HG03039 (cell line): ENCODE results near the gene TMTC4.
"Not testable (repeated sequence)": the region's sequence is repeated elsewhere in the genome, so short reads cannot be mapped to it uniquely, and the experiment has no call there.

Experiments used
- ATAC-seq: cut with Tn5 transposase; IDR thresholded peaks from one replicate; pipeline ENCODE4 v1.9.1; 2021; ENCODE audit warnings: mild to moderate bottlenecking, moderate library complexity; ENCODE audit not compliant: unreplicated experiment

TMTC4 gene

DNA sequence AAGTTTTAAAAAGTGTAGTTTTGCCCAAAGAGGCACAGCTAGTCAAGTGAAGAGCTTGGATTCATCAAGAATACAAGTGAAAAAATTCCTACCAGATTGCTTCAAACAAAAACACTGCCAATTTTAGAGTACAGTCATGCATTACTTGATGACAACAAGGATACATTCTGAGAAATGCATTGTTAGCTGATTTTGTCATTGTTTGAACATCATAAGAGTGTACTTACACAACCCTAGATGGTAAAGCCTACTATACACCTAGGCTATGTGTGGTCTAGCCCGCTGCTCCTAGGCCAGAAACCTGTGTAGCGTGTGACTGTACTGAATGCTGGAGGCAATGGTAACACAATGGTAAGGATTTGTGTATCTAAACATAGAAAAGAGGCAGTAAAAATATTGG, 41.1 kb downstream of the TMTC4 start:
- no peak for ATAC-seq

DNA sequence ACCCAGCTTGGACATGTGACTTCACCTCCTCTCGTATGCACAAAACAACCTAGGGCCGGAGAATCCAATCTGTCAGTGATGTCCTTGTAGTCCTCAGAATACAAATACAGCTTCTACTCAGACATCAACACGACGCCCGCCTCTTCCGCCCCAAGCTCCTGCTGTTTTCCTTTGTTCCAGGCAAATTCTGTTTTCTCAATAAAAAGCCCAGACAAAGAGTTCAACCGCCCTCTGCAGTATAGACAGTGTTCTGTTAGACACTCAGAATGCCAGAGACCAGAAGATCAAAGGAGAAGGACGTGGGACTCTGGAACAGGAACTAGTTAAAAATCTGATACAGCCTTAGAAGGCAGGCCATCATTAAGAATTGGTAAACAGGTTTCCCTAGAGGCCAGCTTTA, 44.0 kb downstream of the TMTC4 start:
- no peak for ATAC-seq

DNA sequence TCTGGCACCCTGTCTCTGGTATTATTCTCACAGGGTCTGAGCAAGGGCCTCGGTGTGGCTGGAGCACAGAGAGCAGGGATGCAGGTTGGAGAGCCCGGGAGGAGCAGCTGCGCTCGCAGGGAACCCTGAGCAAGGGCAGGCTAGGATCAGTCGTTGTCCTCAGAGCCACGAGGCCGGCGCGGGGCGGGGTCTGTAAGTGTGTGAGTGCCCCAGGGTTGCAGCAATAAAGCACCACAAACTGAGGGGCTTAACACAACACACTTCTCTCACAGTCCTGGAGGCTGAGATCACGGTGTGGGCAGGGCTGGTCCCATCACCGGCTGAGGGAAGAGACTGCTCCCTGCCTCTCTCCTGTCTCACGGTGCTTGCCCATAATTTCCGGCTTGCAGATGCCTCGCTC, 47.5 kb downstream of the TMTC4 start:
- no peak for ATAC-seq

DNA sequence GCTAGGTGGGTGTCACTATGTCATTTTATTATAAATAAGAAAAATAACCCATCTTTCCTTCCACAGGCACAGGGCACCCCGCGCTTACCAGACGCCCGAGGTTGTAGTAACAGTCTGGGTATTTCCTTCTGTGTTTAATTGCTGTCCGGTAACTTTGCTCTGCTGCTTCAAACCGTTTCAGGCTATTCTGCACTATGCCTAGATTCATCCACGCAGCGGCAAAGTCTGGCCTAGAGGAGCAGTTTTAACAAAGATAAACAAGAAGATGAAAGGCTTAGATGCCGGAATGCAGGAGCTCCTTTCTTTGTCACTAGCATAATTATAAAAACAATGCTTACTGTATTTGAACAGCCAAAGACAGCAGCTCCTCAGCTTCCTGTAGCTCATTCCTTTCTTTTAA, 49.1 kb downstream of the TMTC4 start:
- ATAC-seq = no peak

DNA sequence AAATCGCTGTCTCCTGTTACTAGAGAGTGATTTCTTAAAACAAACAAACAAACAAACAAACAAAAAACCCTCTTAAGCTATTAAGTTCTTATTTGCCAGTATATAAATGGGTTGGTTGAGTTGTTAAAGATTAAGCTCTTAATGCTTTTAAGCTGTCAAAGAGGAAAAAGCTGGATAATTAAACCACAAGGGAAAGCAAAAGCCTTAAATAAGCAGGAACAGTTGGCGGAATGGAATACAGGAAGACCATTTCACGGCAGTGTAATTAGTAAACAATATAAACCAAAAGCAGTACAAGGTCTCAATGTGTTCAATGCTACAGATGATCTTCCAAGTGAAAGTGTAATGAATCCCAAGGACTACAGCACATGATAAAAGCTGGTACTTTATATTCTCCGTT, 53.8 kb downstream of the TMTC4 start:
- ATAC-seq = no peak

DNA sequence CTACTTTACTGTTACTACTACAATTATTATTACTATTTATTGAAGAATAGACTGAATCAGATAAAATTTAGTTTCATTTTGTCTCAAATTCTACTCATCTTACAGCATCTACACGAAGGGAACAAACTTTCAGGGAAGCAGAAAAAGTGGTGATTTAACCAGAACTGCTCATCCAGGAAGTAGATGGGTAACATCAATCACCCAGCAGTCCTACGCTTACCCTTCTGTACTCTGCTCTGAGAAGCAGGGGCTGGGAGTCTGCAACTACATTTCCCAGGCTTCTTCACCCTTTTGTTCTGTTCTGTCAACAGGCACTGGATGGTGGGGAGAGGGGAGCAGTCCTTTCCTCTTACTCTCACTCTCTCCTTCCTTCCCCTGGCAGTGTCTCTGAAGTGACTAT, 54.7 kb downstream of the TMTC4 start:
- ATAC-seq = no peak

DNA sequence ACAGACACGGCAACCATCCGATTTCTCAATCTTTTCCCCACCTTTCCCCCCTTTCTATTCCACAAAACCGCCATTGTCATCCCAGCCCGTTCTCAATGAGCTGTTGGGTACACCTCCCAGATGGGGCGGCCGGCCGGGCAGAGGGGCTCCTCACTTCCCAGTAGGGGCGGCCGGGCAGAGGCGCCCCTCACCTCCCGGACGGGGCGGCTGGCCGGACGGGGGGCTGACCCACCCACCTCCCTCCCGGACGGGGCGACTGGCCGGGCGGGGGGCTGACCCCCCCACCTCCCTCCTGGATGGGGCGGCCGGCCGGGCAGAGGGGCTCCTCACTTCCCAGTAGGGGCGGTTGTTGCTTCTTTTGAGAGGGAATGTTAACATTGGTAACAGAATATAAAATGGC, 55.7 kb downstream of the TMTC4 start:
- not testable (repeated sequence) for ATAC-seq

DNA sequence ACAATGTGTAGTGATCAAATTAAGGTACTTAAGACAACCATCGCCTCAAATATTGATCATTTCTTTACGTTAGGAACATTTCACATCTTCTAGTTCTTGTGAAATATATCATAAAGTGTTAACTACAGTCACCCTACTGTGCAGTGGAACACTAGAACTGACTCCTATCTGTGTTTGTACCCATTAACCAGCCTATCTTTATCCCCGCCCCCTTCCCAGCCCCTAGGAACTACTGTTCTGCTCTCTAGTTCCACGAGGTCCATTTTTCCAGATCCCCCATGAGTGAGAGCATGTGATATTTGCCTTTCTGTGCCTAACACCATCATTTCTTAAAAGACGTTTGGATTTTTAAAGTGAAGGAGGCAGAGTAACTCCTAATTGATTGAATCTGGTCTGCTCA, 61.6 kb downstream of the TMTC4 start:
- ATAC-seq = no peak

DNA sequence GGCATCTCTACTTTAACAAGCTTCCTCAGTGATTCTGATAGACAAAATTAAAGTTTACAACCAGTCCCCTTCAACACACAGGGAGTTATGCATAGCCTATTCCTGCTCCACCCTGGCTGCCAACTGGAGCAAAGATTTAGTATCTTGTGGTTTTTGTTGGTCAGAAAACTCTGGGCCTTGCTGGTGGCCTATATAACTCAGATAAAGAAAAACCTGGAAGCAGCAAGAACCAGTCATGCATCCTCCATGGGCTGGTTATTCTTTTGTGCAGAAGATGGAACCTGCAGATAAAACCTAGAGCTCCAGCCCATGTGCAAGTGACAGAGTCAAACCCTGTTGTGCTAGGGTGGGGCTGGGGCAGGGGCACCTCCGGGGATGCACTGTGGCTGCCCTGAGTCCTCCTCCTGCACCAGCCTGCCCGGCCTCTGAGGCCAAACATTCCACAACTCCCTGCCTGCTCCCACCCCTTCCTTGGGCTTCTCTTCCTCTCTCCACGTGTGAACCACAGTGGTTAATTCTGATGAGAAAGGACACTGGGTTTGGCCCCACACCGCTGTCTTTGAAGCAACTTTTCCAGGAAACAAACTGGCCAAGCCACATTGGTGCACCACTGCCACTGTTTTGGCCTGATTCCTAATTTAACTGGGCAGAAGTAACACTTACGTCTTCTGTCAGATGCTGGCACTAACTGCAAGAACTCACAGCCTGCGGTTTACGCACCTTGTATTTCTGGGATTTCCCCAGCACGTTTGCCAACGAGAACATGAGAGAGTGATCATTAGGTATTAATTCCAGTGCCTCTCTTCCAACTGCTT, 62.7 kb downstream of the TMTC4 start:
- ATAC-seq = no peak

DNA sequence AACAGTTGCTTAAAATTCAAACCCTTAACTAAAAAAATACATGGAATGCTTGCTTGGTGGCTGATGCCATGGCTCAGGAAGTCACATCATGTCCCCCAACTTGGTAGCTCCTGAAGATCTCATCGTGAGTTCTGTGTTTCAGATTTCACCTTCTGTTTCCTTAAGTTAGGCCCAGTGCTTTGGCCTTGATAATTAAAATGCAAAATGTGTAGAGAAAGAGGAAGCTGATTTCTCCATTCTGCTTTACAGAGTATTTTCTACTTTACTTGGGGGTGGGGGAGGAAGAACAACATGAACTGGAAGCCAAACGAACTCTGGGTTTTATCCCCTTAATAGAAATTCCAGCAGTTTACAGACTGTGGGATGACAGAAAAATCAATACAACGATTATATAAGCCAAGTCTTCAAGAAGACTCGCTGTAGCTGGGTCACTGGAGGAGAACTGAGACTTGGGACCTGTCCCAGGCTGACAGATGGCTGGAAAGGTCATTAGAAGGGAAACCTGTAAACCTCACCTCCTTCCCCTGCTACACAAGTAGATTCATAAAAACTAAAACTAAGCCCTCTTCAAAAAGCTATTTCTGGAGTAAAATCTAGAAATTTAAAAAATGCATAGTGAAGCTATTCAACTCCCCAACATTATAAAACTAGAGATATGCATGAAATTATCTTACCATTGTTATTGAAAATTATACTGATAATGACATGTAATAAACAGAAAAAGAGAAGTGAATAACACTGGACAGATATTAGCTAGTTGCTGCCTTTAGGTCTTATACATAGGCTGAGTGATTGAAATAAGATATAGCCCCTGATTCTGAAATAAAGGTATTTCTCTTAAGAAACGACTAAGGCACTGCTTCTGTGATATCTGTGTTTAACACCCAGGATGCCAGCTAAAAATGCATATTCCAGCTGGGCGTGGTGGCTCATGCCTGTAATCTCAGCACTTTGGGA, 63.9 kb downstream of the TMTC4 start:
- ATAC-seq = no peak

DNA sequence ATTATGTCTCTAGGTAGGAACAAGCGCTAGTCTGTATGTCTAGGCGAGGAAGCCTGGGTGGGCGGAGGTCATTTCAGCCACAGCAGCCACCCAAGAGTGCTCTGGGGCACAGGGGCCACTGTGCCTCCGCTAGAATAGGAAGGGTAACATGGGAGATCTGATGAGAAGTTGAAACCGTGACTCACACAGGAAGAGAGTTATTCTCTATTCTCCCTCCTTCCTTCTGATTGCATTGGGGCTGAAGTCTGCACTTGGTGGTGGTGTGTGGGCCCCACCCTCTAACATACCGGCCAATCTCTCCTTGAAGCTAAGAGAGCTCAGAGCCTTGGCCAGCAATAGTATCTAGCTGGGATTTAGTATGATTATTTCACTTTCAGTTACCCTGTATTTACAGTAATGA, 65.7 kb downstream of the TMTC4 start:
- peak; percentile 76 for ATAC-seq

DNA sequence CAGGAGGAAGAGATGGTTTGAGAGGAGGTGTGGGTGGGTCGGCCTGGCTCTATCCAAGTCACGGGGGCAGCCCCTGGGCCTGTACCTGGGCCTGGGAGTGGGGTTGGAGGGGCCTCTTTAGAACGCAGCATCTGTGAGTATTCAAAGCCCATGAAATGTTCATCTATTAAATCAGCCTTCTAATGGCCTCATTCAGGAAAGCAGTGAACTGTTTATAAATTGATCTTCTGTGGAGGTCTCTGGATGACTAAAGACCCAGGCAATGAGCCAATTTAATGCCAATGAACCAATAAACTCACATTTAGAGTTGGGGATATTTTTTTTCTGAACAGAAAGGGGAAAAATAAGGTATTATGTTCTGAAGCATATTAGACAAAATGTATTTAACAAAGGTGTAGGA, 66.1 kb downstream of the TMTC4 start:
- no peak for ATAC-seq

DNA sequence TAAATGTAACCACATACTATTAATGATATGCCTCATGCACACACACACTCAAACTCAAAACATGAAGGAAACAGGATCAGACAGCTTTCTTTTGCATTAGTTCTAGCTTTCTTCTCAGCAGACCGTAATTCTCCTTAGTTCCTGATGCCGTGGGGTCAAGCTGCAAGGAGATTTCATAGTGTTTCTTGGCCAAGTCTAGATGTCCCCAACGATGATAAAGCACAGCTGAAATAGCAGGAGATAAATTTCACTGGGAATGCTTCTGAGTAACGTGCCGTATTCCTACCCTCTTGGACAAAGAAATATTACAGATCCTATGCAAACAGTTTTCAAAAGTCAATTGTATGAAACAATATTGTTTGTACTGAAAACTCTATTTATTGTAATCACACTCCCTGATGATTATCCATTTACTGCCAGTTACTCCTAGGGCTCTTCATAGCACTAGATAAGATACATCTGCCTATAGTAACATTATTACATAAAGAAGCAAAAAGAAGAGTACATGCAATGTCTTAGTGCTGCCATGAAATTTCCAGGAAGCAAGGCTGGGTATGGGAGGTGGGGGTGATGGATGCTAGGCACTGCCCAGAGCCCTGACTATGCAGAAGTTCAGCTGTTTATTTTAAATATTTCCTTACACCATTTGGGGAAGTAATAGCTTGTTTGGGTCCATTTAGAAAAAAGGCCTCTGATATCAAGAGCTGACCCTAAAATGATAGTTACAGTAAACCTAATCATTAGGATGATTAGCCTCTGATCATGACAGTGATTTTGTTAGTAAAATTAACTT, 69.5 kb downstream of the TMTC4 start:
- no peak for ATAC-seq

DNA sequence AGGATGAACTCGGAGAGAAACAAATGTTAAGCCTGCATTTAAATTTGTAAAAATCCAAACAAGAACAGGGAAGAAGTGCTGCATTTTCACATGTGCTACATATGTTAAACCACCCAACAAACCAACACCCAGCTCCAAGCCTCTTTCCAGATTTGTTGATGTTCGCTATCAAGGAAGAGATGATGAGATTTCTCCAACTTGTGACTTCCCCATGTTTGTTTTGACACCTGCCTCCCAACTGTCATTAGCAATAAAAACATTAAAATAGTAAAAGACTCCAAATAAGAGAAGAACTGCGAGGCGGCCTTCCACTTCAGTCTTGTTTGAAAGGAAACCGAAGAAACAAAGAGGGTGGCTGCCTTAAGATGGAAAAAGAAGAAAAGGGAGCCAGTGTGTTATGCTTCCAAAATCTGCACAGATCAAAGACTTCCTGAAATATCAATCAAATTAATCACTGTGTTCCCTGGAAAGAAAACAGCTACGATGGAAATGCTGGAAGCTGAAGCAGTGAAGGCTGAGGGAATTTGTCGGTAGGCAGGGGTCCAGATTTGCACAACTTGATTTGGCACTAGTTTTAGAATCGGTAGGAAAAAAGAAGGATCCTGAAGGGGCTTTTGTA, 72.0 kb downstream of the TMTC4 start:
- ATAC-seq = no peak

DNA sequence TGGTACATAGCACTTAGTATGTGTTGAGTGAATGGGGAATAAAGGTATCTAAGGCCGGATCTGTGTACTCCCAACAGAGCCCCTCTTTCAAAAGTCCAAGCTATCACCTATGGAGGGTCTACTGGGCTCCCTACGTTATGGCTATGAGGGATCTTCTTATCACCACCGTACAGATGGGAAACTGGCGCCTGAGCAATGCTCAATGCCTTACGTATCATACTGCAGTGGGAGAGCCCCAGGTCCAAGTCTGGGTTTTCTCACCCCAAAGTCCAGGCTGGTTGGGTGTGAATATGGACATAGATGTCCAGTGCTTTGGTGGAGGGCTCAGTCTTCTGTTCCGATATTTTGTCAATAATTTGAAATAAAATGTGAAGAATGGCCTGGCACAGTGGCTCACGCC, 72.9 kb downstream of the TMTC4 start:
- ATAC-seq = no peak

DNA sequence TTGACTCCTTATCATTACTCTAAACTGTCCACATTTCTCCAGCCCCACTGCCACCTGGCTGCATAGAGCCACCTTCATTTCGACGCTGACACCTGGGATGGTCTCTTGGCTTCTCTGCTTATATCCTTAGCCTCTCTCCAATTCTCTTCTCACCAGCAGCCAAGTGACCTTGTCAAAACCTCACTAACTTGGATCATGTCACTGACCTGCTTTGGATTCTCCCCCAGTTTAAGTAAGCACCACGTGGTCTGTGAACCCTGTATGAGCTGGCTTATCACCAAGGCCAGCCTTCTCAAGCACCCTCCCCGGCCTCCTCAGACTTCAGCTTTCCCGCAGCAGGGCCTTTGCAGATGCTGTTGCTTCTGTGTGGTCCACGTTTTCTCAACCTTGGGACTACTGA, 73.7 kb downstream of the TMTC4 start:
- ATAC-seq = no peak

DNA sequence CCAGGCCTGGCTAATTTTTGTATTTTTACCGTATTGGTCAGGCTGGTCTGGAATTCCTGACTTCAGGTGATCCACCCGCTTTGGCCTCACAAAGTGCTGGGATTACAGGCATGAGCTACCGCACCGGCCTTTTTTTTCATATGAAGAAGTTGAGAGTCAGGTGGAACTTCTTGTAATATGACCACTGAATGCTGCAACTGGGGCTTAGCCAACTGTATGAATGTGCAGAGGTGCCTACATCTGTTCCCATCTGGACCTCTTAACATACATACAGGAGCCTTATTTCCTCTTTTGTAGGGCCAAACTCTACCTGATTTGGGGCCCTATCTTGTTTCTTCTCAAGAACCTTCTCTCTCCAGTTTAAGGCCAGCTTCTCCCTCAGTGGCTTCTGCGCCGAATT, 74.1 kb downstream of the TMTC4 start:
- ATAC-seq = no peak

DNA sequence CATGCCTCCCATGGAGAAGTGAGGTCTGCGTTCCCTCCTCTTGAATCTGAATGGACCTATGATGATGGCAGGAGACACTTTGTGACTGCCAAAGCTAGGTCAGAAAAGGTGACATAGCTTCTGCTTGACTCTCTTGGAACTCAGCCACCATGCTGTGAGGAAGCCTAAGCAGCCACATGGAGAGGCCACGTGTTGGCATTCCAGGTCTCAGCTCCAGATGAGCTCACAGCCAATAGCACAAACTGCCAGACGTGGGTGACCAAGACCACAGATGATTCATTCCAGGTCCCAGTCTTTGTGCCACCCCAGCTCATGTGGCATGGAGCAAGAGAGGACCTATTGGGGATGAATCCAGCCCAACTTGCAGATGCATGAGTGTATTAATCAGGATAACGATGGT, 77.3 kb downstream of the TMTC4 start:
- ATAC-seq = no peak

DNA sequence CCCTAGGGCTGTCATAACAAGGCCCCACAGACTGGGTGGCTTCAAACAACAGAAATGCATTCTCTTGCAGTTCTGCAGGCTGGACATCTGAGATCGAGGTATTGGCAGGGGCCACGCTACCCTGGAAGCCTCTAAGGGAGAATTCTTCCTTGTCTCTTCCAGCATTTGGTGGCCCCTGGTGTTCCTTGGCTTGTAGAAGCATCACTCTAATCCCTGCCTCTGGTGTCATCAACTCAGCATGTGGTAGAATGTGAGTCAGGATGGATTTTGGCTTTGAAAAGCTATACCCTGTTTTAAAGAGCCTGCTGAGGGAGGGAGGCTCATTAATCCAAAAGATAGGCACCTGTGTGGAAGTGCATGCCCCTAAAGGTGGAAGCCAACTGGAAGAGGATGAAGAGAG, 78.1 kb downstream of the TMTC4 start:
- no peak for ATAC-seq

DNA sequence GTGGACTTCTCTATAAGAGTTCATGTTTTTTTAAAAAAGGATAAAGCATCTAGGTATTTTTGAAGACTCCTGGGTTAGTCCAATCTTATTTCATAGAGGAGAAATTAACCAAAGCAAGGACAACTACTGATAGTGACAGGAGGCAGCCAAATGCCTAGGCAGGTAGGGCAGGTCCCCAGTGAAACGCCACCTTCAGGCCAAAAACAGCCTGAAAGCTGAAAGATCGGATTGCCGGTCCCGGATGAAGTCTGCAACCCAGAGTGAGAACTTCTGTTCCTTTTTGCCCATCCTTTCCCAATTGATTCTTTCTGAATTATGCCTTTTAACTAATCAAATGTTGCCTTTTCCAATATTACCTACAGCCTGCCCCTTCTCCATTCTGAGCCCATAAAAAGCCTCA, 79.9 kb downstream of the TMTC4 start:
- ATAC-seq = no peak

DNA sequence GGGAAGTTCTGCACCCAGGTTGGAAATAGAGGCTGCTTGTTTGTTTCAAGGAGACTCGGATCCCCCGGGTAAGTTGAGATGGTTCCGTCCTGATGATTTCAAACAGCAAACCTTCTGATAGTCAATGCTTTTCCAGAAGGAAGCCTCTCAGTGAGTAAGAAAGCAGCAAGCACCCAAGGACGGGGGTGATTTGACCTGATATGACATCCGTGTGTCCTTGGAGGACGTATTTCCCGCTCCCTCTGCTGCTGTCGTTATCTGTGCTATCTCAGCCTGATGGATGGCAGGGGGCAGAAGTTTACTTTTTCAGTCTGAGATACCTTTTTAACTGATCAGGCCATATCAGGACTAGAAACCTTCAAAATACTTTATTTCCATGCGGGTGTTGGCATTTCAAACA, 80.3 kb downstream of the TMTC4 start:
- ATAC-seq = no peak
